CD4-positive, alpha-beta T cell treated with Interleukin-15 for 1 hour (primary cell): ENCODE data around the gene CABP5.

Experiments used
- DNase-seq: peaks from one replicate; pipeline ENCODE4 v3.0.0-alpha.2; 2020

The CABP5 gene

GRCh38 chr19:48029431-48029830, 14.4 kb downstream of the CABP5 start:
- no peak for DNase-seq

- DNase-seq: no peak
Measured at GRCh38 chr19:48025480-48025879, 18.4 kb downstream of the CABP5 start.

- DNase-seq: no peak
Measured at GRCh38 chr19:48023518-48023917, 20.4 kb downstream of the CABP5 start.

- DNase-seq: no peak
Measured at GRCh38 chr19:48023011-48023410, 20.9 kb downstream of the CABP5 start.

- no peak for DNase-seq
Measured at GRCh38 chr19:48020686-48021085, 23.2 kb downstream of the CABP5 start.

GRCh38 chr19:48010932-48011758, 32.7 kb downstream of the CABP5 start:
- DNase-seq: no peak

GRCh38 chr19:48006762-48007161, 37.1 kb downstream of the CABP5 start:
- no peak for DNase-seq

GRCh38 chr19:48004236-48004635, 39.6 kb downstream of the CABP5 start:
- no peak for DNase-seq

GRCh38 chr19:48000846-48001245, 43.0 kb downstream of the CABP5 start:
- DNase-seq: no peak

GRCh38 chr19:47998800-47999199, 45.1 kb downstream of the CABP5 start:
- DNase-seq: no peak

GRCh38 chr19:47996230-47996727, 47.6 kb downstream of the CABP5 start:
- DNase-seq: no peak

GRCh38 chr19:47994209-47994802, 49.6 kb downstream of the CABP5 start, which contains the start of gene ELSPBP1:
ELSPBP1 (plus strand) TSS chr19:47994632; CDS start chr19:48008668, 14,036 bp downstream.
- DNase-seq: no peak

- DNase-seq: no peak
Measured at GRCh38 chr19:47992070-47992469, 51.8 kb downstream of the CABP5 start, which contains the start of gene BSPH1. BSPH1 (minus strand) TSS chr19:47992170; CDS start chr19:47992081, 89 bp downstream.

- DNase-seq: no peak
Measured at GRCh38 chr19:47991191-47991808, 52.6 kb downstream of the CABP5 start.
